ENCODE data around the gene RAI1. TPM values are rescaled to one million over a fixed set of nuclear protein-coding genes. Genes with fewer than 3 reads are reported as not detected.

The RAI1 gene
- total and polyA plus RNA-seq, 2 of the 8 experiments (the other 6 are each of a cell fraction or from before 2014, with no cell fraction given): 0.39 to 1.2 TPM

GRCh38 chr17:17795296-17795695, 114.0 kb downstream of the RAI1 start:
- Histone ChIP-seq H2BK15ac (ENCODE audit: low read length) (no peak overlapping the region), H4K5ac (ENCODE audit: insufficient read length, low read depth, low read length) (no peak overlapping the region), H4K8ac (ENCODE audit: extremely low read depth, insufficient read depth, low read length) (no peak overlapping the region), H4K91ac (replicated peaks; ENCODE audit: insufficient read length, low read length) (no peak overlapping the region), H3K79me1 (ENCODE audit: low read depth, low read length) (no peaks in the 10 kb centered on the region), H3K36me3 (ENCODE audit: control insufficient read depth in 2 of 4, insufficient read depth in 4 of 4, low read length in 3 of 4) (no peaks in the 10 kb centered on the region), H3K23me2 (ENCODE audit: low read depth, low read length) (peaks cover 3% of the 10 kb centered on the region; the same call in 1 of the 2 replicates), H3K18ac (ENCODE audit: extremely low read depth, low read length) (no peak overlapping the region), H4K20me1 (replicated peaks in 1 of 2; ENCODE audit: control insufficient read depth in 1 of 2, insufficient read depth in 2 of 2, low read length in 2 of 2) (peaks cover 0 to 6% of the 10 kb centered on the region in 2 experiments), H3K14ac (ENCODE audit: insufficient read length) (no peak overlapping the region), H3K27ac (ENCODE audit: low read depth, low read length) (no peak overlapping the region), H2BK5ac (ENCODE audit: low read depth, low read length) (no peak overlapping the region; the same call in 1 of the 2 replicates), H2AK5ac (ENCODE audit: low read depth, low read length) (no peak overlapping the region), H3K4ac (replicated peaks; ENCODE audit: insufficient read length, low read depth, low read length) (no peak overlapping the region), H3K56ac (replicated peaks; ENCODE audit: insufficient read length, low read depth, low read length) (no peak overlapping the region), H3K9me3 (ENCODE audit: insufficient read depth in 2 of 2, low read depth in 1 of 2, low read length in 1 of 2) (no peaks in the 10 kb centered on the region), H3K23ac (ENCODE audit: insufficient read length) (no peak overlapping the region), H2BK20ac (ENCODE audit: low read length) (no peak overlapping the region), H3K4me1 (replicated peaks in 1 of 4; ENCODE audit: control insufficient read depth in 3 of 4, insufficient read depth in 4 of 4, low read length in 3 of 4) (peaks cover 5 to 28% (median 23%) of the 10 kb centered on the region in 4 experiments), H2AFZ (ENCODE audit: low read length) (no peak overlapping the region), H3K79me2 (ENCODE audit: control insufficient read depth in 1 of 2, insufficient read depth in 2 of 2, low read length in 2 of 2) (no peaks in the 10 kb centered on the region), H3K9ac (replicated peaks in 1 of 4; ENCODE audit: extremely low read depth in 1 of 4, low read depth in 3 of 4, low read length in 3 of 4) (no peak overlapping the region), H3K27me3 (replicated peaks in 1 of 4; ENCODE audit: control insufficient read depth in 3 of 4, extremely low read depth in 1 of 4, insufficient read depth in 3 of 4, low read length in 3 of 4) (peaks cover 0 to 25% (median 20%) of the 10 kb centered on the region in 4 experiments; a peak in 6 of 7 replicates), H2BK12ac (ENCODE audit: low read depth, low read length) (no peak overlapping the region), H2BK120ac (replicated peaks; ENCODE audit: low read depth, low read length) (no peak overlapping the region), H3K4me2 (ENCODE audit: insufficient read depth in 1 of 2, low read depth in 2 of 2, low read length in 2 of 2) (no peak overlapping the region), H3K4me3 (ENCODE audit: extremely low read depth in 1 of 4, insufficient read depth in 2 of 4, low read depth in 3 of 4, low read length in 4 of 4) (no peak overlapping the region)
- 93% methylated on average over 4 of the region's 12 CpGs; no CpG with 5 or more reads in 1 of the 2 experiments for WGBS, 2 experiments (ENCODE audit: extremely low coverage in 1 of 2, insufficient coverage in 1 of 2, insufficient read length in 1 of 2, insufficient replicate concordance in 2 of 2, low coverage in 1 of 2, low lambda C conversion rate in 2 of 2, missing lambda C conversion rate in 1 of 2)
- FAIRE-seq: no peak
- ChIA-PET CTCF (ENCODE audit: partially characterized antibody) (interaction anchor here (0.6 to 3.4 kb wide), 6 partner anchors 11 to 410 kb away, joined by 3 to 13 read pairs (median 3); no protein-coding TSS in a partner anchor), POLR2A (ENCODE audit: partially characterized antibody) (interaction anchor here (0.9 to 3.6 kb wide), 4 partner anchors 14 to 33 kb away, joined by 3 to 20 read pairs (median 4); no protein-coding TSS in a partner anchor)
- DNase-seq (ENCODE audit: low read depth in 1 of 2, low spot score in 2 of 2): no peak
- no peak for TF ChIP-seq CEBPB (IDR thresholded peaks at IDR 0.05; ENCODE audit: low read depth, low read length)
- TF ChIP-seq GABPA (IDR thresholded peaks at IDR 0.05; ENCODE audit: borderline replicate concordance, insufficient read depth, low read length): no peak
- no peak for TF ChIP-seq MAFK (IDR thresholded peaks at IDR 0.05; ENCODE audit: low read depth, low read length)
- no peak for TF ChIP-seq BRCA1 (IDR thresholded peaks at IDR 0.05; ENCODE audit: low read depth, low read length)
- no peak for TF ChIP-seq EP300 (IDR thresholded peaks at IDR 0.05; ENCODE audit: borderline replicate concordance in 1 of 2, low read depth in 2 of 2, low read length in 2 of 2)
- TF ChIP-seq POU5F1 (IDR thresholded peaks at IDR 0.05; ENCODE audit: low read depth, low read length): no peak

Measured in H1 (cell line).